Endometrium (tissue), 2 donors: ENCODE results near the gene RASA3.

ENCODE experiments used
- FAIRE-seq: peaks from 2 replicates; lab custom pipeline; 2012; peaks lifted over from hg19 to GRCh38; lab: Jason Lieb, UNC
- donor health status: control.
- donor health status: control.

RASA3 gene

GRCh38 chr13:113948034-113948742, 184.2 kb downstream of the RASA3 start:
- FAIRE-seq = no peak

- FAIRE-seq = no peak
Observed at GRCh38 chr13:113947311-113948033, 185.0 kb downstream of the RASA3 start.

GRCh38 chr13:113946409-113947181, 185.8 kb downstream of the RASA3 start:
- no peak for FAIRE-seq

GRCh38 chr13:113945857-113946408, 186.5 kb downstream of the RASA3 start:
- FAIRE-seq = no peak

- no peak for FAIRE-seq
Observed at GRCh38 chr13:113943821-113944565, 188.4 kb downstream of the RASA3 start.

GRCh38 chr13:113942591-113943103, 189.8 kb downstream of the RASA3 start:
- FAIRE-seq = no peak

GRCh38 chr13:113941571-113942191, 190.7 kb downstream of the RASA3 start:
- no peak for FAIRE-seq

GRCh38 chr13:113939944-113940297, 192.5 kb downstream of the RASA3 start:
- FAIRE-seq = no peak

- FAIRE-seq = no peak
Observed at GRCh38 chr13:113939129-113939943, 193.1 kb downstream of the RASA3 start.

GRCh38 chr13:113938716-113939115, 193.7 kb downstream of the RASA3 start:
- no peak for FAIRE-seq

GRCh38 chr13:113938246-113938645, 194.2 kb downstream of the RASA3 start:
- FAIRE-seq = no peak

GRCh38 chr13:113937527-113938180, 194.8 kb downstream of the RASA3 start:
- no peak for FAIRE-seq

GRCh38 chr13:113937073-113937472, 195.3 kb downstream of the RASA3 start:
- no peak for FAIRE-seq

- no peak for FAIRE-seq
Observed at GRCh38 chr13:113936166-113936965, 196.1 kb downstream of the RASA3 start.

- FAIRE-seq = no peak
Observed at GRCh38 chr13:113935001-113935844, 197.2 kb downstream of the RASA3 start.

GRCh38 chr13:113934576-113934975, 197.8 kb downstream of the RASA3 start:
- FAIRE-seq = no peak

GRCh38 chr13:113933901-113934300, 198.5 kb downstream of the RASA3 start:
- no peak for FAIRE-seq

- no peak for FAIRE-seq
Observed at GRCh38 chr13:113931841-113932459, 200.5 kb downstream of the RASA3 start.
